NCI-H146 treated with DMSO at 0.1 percent for 48 hours (cell line): ENCODE measurements around the gene TBX2.

Source experiments
- DNase-seq: peaks from one replicate; lab custom pipeline; 2025; ENCODE audit not compliant: unreplicated experiment; lab: John Stamatoyannopoulos, UW

The TBX2 gene

GRCh38 chr17:61412143-61412859 is 12.7 kb downstream of the TBX2 start:
- DNase-seq: peak; percentile 73

GRCh38 chr17:61412860-61413660 is 13.4 kb downstream of the TBX2 start:
- no peak for DNase-seq

- DNase-seq: no peak
These were observed 14.1 kb downstream of the TBX2 start for GRCh38 chr17:61413661-61414126.

- DNase-seq: no peak
These were observed 14.7 kb downstream of the TBX2 start for GRCh38 chr17:61414141-61414935.

GRCh38 chr17:61414936-61415251 is 15.3 kb downstream of the TBX2 start:
- no peak for DNase-seq

GRCh38 chr17:61415374-61416210 is 15.9 kb downstream of the TBX2 start:
- no peak for DNase-seq

GRCh38 chr17:61416211-61416539 is 16.5 kb downstream of the TBX2 start:
- no peak for DNase-seq

GRCh38 chr17:61416540-61417363 is 17.1 kb downstream of the TBX2 start:
- DNase-seq: peak; percentile 72

GRCh38 chr17:61418449-61418848 is 18.8 kb downstream of the TBX2 start:
- DNase-seq: no peak

GRCh38 chr17:61419496-61420046 is 19.9 kb downstream of the TBX2 start:
- no peak for DNase-seq

- DNase-seq: no peak
These were observed 20.4 kb downstream of the TBX2 start for GRCh38 chr17:61420052-61420451.

- no peak for DNase-seq
These were observed 21.2 kb downstream of the TBX2 start for GRCh38 chr17:61420745-61421398.

GRCh38 chr17:61421460-61421859 is 21.8 kb downstream of the TBX2 start:
- DNase-seq: no peak

- DNase-seq: no peak
These were observed 22.6 kb downstream of the TBX2 start for GRCh38 chr17:61422116-61422799.

- no peak for DNase-seq
These were observed 23.2 kb downstream of the TBX2 start for GRCh38 chr17:61422869-61423268.

- no peak for DNase-seq
These were observed 24.5 kb downstream of the TBX2 start for GRCh38 chr17:61423967-61424649.

GRCh38 chr17:61425682-61426481 is 26.2 kb downstream of the TBX2 start:
- DNase-seq: no peak
